Left ventricle myocardium inferior (tissue), 1 donor: Measurements from ENCODE around the gene NSD1. TPM values are rescaled to one million over a fixed set of nuclear protein-coding genes. Genes with fewer than 3 reads are reported as not detected.

Experiments used
- DNase-seq: peaks from one replicate; pipeline ENCODE4 v3.0.0-alpha.2; 2020
- H3K27ac ChIP-seq: fragments of 200-600 bp; replicated peaks from 2 replicates; pipeline ENCODE4 v1.8.0; 2021
- H3K27me3 ChIP-seq: fragments of 200-600 bp; 2 replicates; pipeline ENCODE4 v1.8.0; 2021; ENCODE audit warnings: low read depth
- H3K36me3 ChIP-seq: fragments of 200-600 bp; 2 replicates; pipeline ENCODE4 v1.8.0; 2021
- H3K4me1 ChIP-seq: fragments of 200-600 bp; 2 replicates; pipeline ENCODE4 v1.8.0; 2021
- H3K4me3 ChIP-seq: fragments of 200-600 bp; 2 replicates; pipeline ENCODE4 v1.8.0; 2021; ENCODE audit warnings: mild to moderate bottlenecking, moderate library complexity
- H3K9me3 ChIP-seq: fragments of 200-600 bp; replicated peaks from 2 replicates; pipeline ENCODE4 v1.8.0; 2021
- CTCF ChIP-seq: fragments of 200-600 bp; IDR thresholded peaks from 2 replicates; pipeline ENCODE4 v1.8.0; 2021; ENCODE audit warnings: antibody characterized with exemption, mild to moderate bottlenecking, borderline replicate concordance
- intact Hi-C: fragments of 100-400 bp; cut with micrococcal nuclease; formaldehyde crosslinking; loops from one replicate; pipeline ENCODE4 v1.11.0; 2022
- total RNA-seq: library from RNA; stranded (reverse); fragmentation: NEBNext Ultra II Directional; extraction: Animal tissue kit (Norgen Biotek cat#: 25700); gene quantifications from one replicate; pipeline ENCODE4 v1.2.1, GENCODE V29; 2021
- donor health status: DM: no; HTN: yes; CAD: no; lungs with severe emphysema.

NSD1 gene
- total RNA-seq, 1 donor from 2014 or later = 40.8 TPM

DNA sequence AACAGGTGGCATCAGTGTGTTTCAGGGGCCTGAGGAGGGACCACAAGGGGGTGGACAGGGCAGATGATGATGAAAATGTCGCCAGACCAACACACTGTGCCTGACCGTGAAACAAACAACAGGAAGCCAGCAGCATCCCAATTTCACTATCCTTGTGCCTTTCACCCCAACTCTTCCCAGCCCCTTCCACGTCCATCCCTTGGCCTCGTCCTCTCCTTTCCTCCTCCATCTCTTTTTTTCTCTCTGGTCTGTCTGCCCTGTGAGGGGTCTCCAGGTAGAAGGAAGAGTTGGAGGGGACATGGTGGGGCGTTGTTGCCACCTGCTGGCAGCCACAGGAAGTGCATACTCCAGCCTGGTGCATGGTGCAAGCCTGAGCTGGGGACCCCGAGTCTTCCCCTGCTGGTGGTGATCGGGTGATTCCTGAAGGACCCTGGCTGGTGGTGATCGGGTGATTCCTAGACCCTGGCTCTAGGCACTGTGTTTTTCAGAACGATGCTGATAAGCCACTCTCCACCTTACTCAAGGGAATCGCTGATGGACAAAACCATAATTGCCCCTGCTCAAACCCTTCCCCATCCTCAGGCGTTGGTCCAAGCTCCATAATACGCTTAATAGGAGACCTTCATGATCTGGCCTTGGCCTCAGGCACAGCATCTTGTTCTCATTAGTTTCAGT, 21.7 kb upstream of the NSD1 start:
- no peaks in the 10 kb centered on the region for H3K9me3 ChIP-seq
- H3K4me3 ChIP-seq = no peak overlapping the region
- H3K27me3 ChIP-seq = no peaks in the 10 kb centered on the region
- DNase-seq = peak; percentile 46
- no peak overlapping the region for H3K27ac ChIP-seq
- intact Hi-C loops = loop anchor here (5.0 to 10.0 kb wide), 2 partner anchors 40 to 163 kb away; no protein-coding TSS in a partner anchor
- TF ChIP-seq CTCF = peak; percentile 95
- peaks cover 29% of the 10 kb centered on the region for H3K4me1 ChIP-seq
- no peaks in the 10 kb centered on the region for H3K36me3 ChIP-seq

DNA sequence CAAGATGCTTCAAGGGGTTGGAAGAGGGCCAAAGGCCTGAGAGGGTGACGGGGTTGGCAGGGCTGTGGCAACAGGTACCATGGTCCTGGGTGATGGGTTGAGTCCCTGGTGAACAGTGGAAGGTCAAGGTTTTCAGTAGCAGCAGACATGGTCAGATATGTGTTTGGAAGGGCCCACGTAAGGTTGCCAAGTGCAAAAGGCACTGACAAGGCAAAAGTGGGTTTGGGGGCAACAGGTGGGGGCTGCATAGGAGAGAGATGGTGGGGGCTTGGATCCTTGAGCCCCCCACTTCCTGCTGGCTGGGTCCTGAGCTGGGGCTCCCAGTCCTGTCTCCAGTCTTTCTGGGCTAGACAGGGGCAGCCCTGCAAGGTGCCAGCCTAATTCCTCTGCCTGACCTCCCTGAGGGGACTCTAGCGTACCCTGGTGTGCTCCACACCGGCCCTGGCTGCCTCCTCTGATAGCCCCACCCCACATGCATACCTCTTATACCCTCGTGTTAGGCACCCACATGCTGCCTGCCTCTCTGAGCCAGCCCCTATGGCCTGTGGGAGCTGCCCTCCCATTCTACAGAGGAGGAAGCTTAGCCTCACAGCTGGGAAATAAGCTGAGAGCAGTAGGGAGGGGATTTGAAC, 20.9 kb upstream of the NSD1 start:
- Histone ChIP-seq H3K27me3 (no peaks in the 10 kb centered on the region), H3K27ac (no peak overlapping the region), H3K4me1 (peaks cover 33% of the 10 kb centered on the region), H3K4me3 (no peak overlapping the region), H3K36me3 (no peaks in the 10 kb centered on the region), H3K9me3 (no peaks in the 10 kb centered on the region)
- no peak for TF ChIP-seq CTCF
- intact Hi-C loops = loop anchor here (5.0 to 10.0 kb wide), 2 partner anchors 40 to 162 kb away; no protein-coding TSS in a partner anchor
- no peak for DNase-seq

- TF ChIP-seq CTCF = peak; percentile 99
- intact Hi-C loops = loop anchor here (5.0 to 10.0 kb wide), 2 partner anchors 41 to 161 kb away; no protein-coding TSS in a partner anchor
- Histone ChIP-seq H3K4me3 (peak overlapping the region; percentile 42), H3K27ac (peak overlapping the region; percentile 71), H3K27me3 (no peaks in the 10 kb centered on the region), H3K36me3 (no peaks in the 10 kb centered on the region), H3K9me3 (no peaks in the 10 kb centered on the region), H3K4me1 (peaks cover 33% of the 10 kb centered on the region)
- DNase-seq = peak; percentile 75
Observed at GRCh38 chr5:177113566-177114424, 19.8 kb upstream of the NSD1 start.

GRCh38 chr5:177116631-177117373, 16.8 kb upstream of the NSD1 start:
- Histone ChIP-seq H3K36me3 (no peaks in the 10 kb centered on the region), H3K4me1 (peaks cover 24% of the 10 kb centered on the region), H3K27me3 (no peaks in the 10 kb centered on the region), H3K4me3 (peak overlapping the region; percentile 59), H3K9me3 (no peaks in the 10 kb centered on the region), H3K27ac (peak overlapping the region; percentile 75)
- peak; percentile 9 for TF ChIP-seq CTCF
- DNase-seq = peak; percentile 90
- intact Hi-C loops = loop anchor here (10.0 kb wide), 1 partner anchor 158 kb away; no protein-coding TSS in a partner anchor
